ENCODE measurements around the gene NOS1. TPM values are rescaled to one million over a fixed set of nuclear protein-coding genes. Genes with fewer than 3 reads are reported as not detected.

Gene NOS1
- total RNA-seq, 4 donors from 2014 or later: 6.6 to 15.4 (median 12.0) TPM

DNA sequence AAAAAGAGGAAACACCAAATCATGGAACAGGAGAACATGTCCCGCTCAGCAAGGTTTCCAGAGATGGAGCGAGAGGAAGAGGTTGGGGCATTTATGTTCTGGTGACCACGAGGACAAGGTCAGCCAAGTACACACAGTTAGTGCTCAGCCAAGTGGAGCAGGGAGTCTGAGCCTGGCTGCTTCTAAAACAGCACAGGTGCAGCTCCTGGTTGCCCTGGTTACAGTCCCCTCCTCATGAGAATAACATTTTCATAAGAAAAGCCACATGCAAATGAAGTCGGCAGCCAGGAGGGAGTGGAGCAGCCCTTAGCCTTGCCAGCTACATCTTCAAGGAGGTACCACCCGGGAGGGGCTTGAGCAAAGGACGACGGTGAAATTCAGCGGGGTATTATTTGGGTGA is 81.8 kb downstream of the NOS1 start:
- H3K9me3 ChIP-seq: no peaks in the 10 kb centered on the region
- no peak for DNase-seq (ENCODE audit: low spot score in 2 of 2)
- no peaks in the 10 kb centered on the region for H3K36me3 ChIP-seq
- TF ChIP-seq, protein P1, sequence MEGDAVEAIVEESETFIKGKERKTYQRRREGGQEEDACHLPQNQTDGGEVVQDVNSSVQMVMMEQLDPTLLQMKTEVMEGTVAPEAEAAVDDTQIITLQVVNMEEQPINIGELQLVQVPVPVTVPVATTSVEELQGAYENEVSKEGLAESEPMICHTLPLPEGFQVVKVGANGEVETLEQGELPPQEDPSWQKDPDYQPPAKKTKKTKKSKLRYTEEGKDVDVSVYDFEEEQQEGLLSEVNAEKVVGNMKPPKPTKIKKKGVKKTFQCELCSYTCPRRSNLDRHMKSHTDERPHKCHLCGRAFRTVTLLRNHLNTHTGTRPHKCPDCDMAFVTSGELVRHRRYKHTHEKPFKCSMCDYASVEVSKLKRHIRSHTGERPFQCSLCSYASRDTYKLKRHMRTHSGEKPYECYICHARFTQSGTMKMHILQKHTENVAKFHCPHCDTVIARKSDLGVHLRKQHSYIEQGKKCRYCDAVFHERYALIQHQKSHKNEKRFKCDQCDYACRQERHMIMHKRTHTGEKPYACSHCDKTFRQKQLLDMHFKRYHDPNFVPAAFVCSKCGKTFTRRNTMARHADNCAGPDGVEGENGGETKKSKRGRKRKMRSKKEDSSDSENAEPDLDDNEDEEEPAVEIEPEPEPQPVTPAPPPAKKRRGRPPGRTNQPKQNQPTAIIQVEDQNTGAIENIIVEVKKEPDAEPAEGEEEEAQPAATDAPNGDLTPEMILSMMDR (IDR thresholded peaks at IDR 0.05): no peak
- no peaks in the 10 kb centered on the region for H3K4me1 ChIP-seq
- peaks cover 17% of the 10 kb centered on the region for H3K27me3 ChIP-seq
- no peak overlapping the region for H3K4me3 ChIP-seq
- WGBS: 61% methylated on average over 8 of the region's 8 CpGs
- H3K27ac ChIP-seq: no peak overlapping the region

- no peak for TF ChIP-seq POLR2AphosphoS5 (IDR thresholded peaks at IDR 0.05)
- TF ChIP-seq POLR2A (IDR thresholded peaks at IDR 0.05): no peak
- TF ChIP-seq, protein P1 (IDR thresholded peaks at IDR 0.05): no peak
- no peak for TF ChIP-seq EP300 (IDR thresholded peaks at IDR 0.05)
- Histone ChIP-seq H3K9me3 (no peaks in the 10 kb centered on the region), H3K4me1 (no peaks in the 10 kb centered on the region), H3K36me3 (no peaks in the 10 kb centered on the region), H3K27me3 (peaks cover 17% of the 10 kb centered on the region), H3K4me3 (no peak overlapping the region), H3K27ac (no peak overlapping the region)
- DNase-seq (ENCODE audit: low spot score in 2 of 2): no peak
- WGBS: 79% methylated on average over 3 of the region's 7 CpGs
Observed at GRCh38 chr12:117277875-117278274, 83.6 kb downstream of the NOS1 start.

DNA sequence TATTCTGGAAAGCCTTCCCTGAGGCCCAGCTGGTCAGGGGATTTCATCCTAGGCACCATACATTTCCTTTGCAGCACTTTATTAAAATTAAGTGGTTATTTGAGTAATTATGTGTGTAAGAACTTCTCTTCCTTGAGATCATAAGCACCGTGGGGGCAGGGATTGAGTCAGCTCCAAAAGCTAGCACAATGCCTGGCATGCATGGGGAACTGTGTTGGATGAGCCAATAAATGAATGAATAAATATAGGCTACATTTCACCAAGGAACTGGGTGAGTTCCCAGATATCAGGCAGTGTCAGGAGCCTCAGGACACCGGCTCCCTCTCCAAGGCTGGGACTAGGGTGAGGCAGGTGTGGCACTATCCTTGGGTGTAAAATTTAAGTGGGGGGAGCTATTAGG is 88.3 kb downstream of the NOS1 start:
- Histone ChIP-seq H3K4me1 (no peaks in the 10 kb centered on the region), H3K9me3 (no peaks in the 10 kb centered on the region), H3K36me3 (no peaks in the 10 kb centered on the region), H3K4me3 (no peak overlapping the region), H3K27ac (no peak overlapping the region), H3K27me3 (peaks cover 15% of the 10 kb centered on the region)
- TF ChIP-seq EP300 (IDR thresholded peaks at IDR 0.05) (no peak), POLR2AphosphoS5 (IDR thresholded peaks at IDR 0.05) (no peak), POLR2A (IDR thresholded peaks at IDR 0.05) (no peak)
- TF ChIP-seq, protein P1 (IDR thresholded peaks at IDR 0.05): no peak
- 39% methylated on average over 2 of the region's 2 CpGs for whole genome bisulfite sequencing
- DNase-seq (ENCODE audit: low spot score in 2 of 2): no peak

GRCh38 chr12:117272690-117273089 is 88.7 kb downstream of the NOS1 start:
- Histone ChIP-seq H3K36me3 (no peaks in the 10 kb centered on the region), H3K27me3 (peaks cover 11% of the 10 kb centered on the region), H3K4me3 (no peak overlapping the region), H3K9me3 (no peaks in the 10 kb centered on the region), H3K4me1 (no peaks in the 10 kb centered on the region), H3K27ac (no peak overlapping the region)
- TF ChIP-seq POLR2A (IDR thresholded peaks at IDR 0.05): no peak
- TF ChIP-seq, protein P1 (IDR thresholded peaks at IDR 0.05): no peak
- TF ChIP-seq POLR2AphosphoS5 (IDR thresholded peaks at IDR 0.05): no peak
- TF ChIP-seq EP300 (IDR thresholded peaks at IDR 0.05): no peak
- DNase-seq (ENCODE audit: low spot score in 2 of 2): no peak
- 86% methylated on average over 3 of the region's 4 CpGs for WGBS

- WGBS: 71% methylated on average over 3 of the region's 3 CpGs
- no peak overlapping the region for H3K27ac ChIP-seq
- H3K36me3 ChIP-seq: no peaks in the 10 kb centered on the region
- H3K27me3 ChIP-seq: no peaks in the 10 kb centered on the region
- H3K4me1 ChIP-seq: no peaks in the 10 kb centered on the region
- H3K9me3 ChIP-seq: no peaks in the 10 kb centered on the region
- no peak for DNase-seq (ENCODE audit: low spot score in 2 of 2)
- H3K4me3 ChIP-seq: no peak overlapping the region
- TF ChIP-seq POLR2AphosphoS5 (IDR thresholded peaks at IDR 0.05) (no peak), EP300 (IDR thresholded peaks at IDR 0.05) (no peak), POLR2A (IDR thresholded peaks at IDR 0.05) (no peak)
- TF ChIP-seq, protein P1 (IDR thresholded peaks at IDR 0.05): no peak
Observed at GRCh38 chr12:117262749-117263148, 98.7 kb downstream of the NOS1 start.

Data from suprapubic skin (tissue), 4 donors.